HG02970 (cell line): ENCODE data around the gene RERG.
"Not testable (repeated sequence)": the region's sequence is repeated elsewhere in the genome, so short reads cannot be mapped to it uniquely, and the experiment has no call there.

ENCODE experiments used
- ATAC-seq: cut with Tn5 transposase; IDR thresholded peaks from one replicate; pipeline ENCODE4 v1.9.1; 2021; ENCODE audit warnings: mild to moderate bottlenecking, moderate library complexity, moderate number of reproducible peaks; ENCODE audit not compliant: unreplicated experiment, low FRiP score

Gene RERG

GRCh38 chr12:15154103-15154502 lies 67.1 kb downstream of the RERG start:
- no peak for ATAC-seq

GRCh38 chr12:15152868-15153267 lies 68.3 kb downstream of the RERG start:
- no peak for ATAC-seq

- no peak for ATAC-seq
Observed at GRCh38 chr12:15152456-15152855, 68.8 kb downstream of the RERG start.

- no peak for ATAC-seq
Observed at GRCh38 chr12:15151161-15152091, 69.8 kb downstream of the RERG start.

GRCh38 chr12:15146585-15146984 lies 74.6 kb downstream of the RERG start:
- ATAC-seq: no peak

- ATAC-seq: no peak
Observed at GRCh38 chr12:15143467-15143866, 77.8 kb downstream of the RERG start.

- no peak for ATAC-seq
Observed at GRCh38 chr12:15142711-15143110, 78.5 kb downstream of the RERG start.

- no peak for ATAC-seq
Observed at GRCh38 chr12:15131431-15131830, 89.8 kb downstream of the RERG start.

- no peak for ATAC-seq
Observed at GRCh38 chr12:15130541-15130940, 90.7 kb downstream of the RERG start.

GRCh38 chr12:15123401-15123800 lies 97.8 kb downstream of the RERG start:
- no peak for ATAC-seq

GRCh38 chr12:15122344-15122743 lies 98.9 kb downstream of the RERG start:
- ATAC-seq: no peak

GRCh38 chr12:15118955-15119354 lies 102.3 kb downstream of the RERG start:
- no peak for ATAC-seq

- no peak for ATAC-seq
Observed at GRCh38 chr12:15116983-15117382, 104.2 kb downstream of the RERG start.

GRCh38 chr12:15116086-15116485 lies 105.1 kb downstream of the RERG start:
- ATAC-seq: no peak

GRCh38 chr12:15115434-15115833 lies 105.8 kb downstream of the RERG start:
- ATAC-seq: no peak

- ATAC-seq: no peak
Observed at GRCh38 chr12:15114501-15114900, 106.7 kb downstream of the RERG start.

- no peak for ATAC-seq
Observed at GRCh38 chr12:15092826-15093225, 128.4 kb downstream of the RERG start.

GRCh38 chr12:15090441-15090840 lies 130.8 kb downstream of the RERG start:
- ATAC-seq: no peak

GRCh38 chr12:15088105-15088504 lies 133.1 kb downstream of the RERG start:
- no peak for ATAC-seq

GRCh38 chr12:15077751-15078150 lies 143.5 kb downstream of the RERG start:
- ATAC-seq: not testable (repeated sequence)

- ATAC-seq: no peak
Observed at GRCh38 chr12:15074351-15074750, 146.9 kb downstream of the RERG start.

GRCh38 chr12:15059123-15059522 lies 162.1 kb downstream of the RERG start:
- no peak for ATAC-seq
